LNCAP (cell line): ENCODE results near the gene B3GALT5.
A peak's percentile ranks its signal among the peaks of the same experiment; 100 is the strongest.

Experiments used
- TF ChIP-seq, protein P1 (sequence below): fragments of 450-650 bp; IDR thresholded peaks from 2 replicates; pipeline ENCODE4 v1.5.1; 2017; ENCODE audit warnings: mild to moderate bottlenecking

The B3GALT5 gene

GRCh38 chr21:39712976-39713375, 100.2 kb downstream of the B3GALT5 start:
- TF ChIP-seq, protein P1, sequence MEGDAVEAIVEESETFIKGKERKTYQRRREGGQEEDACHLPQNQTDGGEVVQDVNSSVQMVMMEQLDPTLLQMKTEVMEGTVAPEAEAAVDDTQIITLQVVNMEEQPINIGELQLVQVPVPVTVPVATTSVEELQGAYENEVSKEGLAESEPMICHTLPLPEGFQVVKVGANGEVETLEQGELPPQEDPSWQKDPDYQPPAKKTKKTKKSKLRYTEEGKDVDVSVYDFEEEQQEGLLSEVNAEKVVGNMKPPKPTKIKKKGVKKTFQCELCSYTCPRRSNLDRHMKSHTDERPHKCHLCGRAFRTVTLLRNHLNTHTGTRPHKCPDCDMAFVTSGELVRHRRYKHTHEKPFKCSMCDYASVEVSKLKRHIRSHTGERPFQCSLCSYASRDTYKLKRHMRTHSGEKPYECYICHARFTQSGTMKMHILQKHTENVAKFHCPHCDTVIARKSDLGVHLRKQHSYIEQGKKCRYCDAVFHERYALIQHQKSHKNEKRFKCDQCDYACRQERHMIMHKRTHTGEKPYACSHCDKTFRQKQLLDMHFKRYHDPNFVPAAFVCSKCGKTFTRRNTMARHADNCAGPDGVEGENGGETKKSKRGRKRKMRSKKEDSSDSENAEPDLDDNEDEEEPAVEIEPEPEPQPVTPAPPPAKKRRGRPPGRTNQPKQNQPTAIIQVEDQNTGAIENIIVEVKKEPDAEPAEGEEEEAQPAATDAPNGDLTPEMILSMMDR = no peak

GRCh38 chr21:39713905-39714304, 101.2 kb downstream of the B3GALT5 start:
- TF ChIP-seq, protein P1 = no peak

GRCh38 chr21:39714331-39714730, 101.6 kb downstream of the B3GALT5 start:
- TF ChIP-seq, protein P1 = no peak

GRCh38 chr21:39715804-39716397, 103.2 kb downstream of the B3GALT5 start:
- TF ChIP-seq, protein P1 = peak; percentile 64

DNA sequence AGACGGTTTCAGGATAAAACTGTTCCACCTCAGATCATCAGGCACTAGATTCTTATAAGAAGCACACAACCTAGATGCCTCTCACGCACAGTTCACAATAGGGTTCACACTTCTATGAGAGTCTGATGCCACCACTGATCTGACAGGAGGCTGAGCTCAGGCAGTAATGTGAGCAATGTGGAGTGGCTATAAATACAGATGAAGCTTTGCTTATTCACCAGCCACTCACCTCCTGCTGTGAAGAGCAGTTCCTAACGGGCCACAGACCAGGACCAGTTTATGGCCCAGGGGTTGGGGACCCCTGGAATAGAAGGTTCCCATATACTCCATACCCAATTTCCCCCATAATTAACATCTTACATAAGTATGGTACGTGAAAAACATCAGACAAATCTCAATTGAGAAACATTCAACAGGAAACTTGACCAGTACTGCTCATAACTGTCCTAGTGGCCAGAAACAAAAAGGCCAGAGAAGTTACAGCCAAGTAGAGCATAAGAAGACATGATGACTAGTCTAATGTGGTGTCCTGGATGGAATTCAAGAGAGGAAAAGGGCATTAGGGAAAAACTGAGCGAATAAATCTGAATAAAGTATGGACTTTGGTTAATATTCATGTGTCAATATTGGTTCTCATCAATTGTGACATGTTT, 107.5 kb downstream of the B3GALT5 start:
- TF ChIP-seq, protein P1 = no peak

GRCh38 chr21:39721885-39722284, 109.1 kb downstream of the B3GALT5 start:
- TF ChIP-seq, protein P1 = no peak
